GM21825 (cell line): ENCODE measurements around the gene C17orf100.

Source experiments
- ATAC-seq: cut with Tn5 transposase; IDR thresholded peaks from one replicate; pipeline ENCODE4 v1.9.1; 2021; ENCODE audit warnings: mild to moderate bottlenecking, moderate library complexity; ENCODE audit not compliant: unreplicated experiment

The C17orf100 gene

GRCh38 chr17:6651354-6651918 is at the start of gene C17orf100, which contains the start of gene MED31:
Gene C17orf100, plus strand, starts transcription at chr17:6651762. Its CDS starts 152 bp downstream, at chr17:6651914.
Gene MED31, minus strand, starts transcription at chr17:6651605. Its CDS starts 77 bp downstream, at chr17:6651528.
- peak; percentile 89 for ATAC-seq

GRCh38 chr17:6602141-6602540 is 49.4 kb upstream of the C17orf100 start:
- ATAC-seq = no peak

GRCh38 chr17:6603744-6604325 is 47.7 kb upstream of the C17orf100 start:
- ATAC-seq = no peak

- no peak for ATAC-seq
Measured at GRCh38 chr17:6605142-6605541, 46.4 kb upstream of the C17orf100 start.

GRCh38 chr17:6608321-6608720 is 43.2 kb upstream of the C17orf100 start:
- ATAC-seq = no peak

- ATAC-seq = no peak
Measured at GRCh38 chr17:6610011-6610410, 41.6 kb upstream of the C17orf100 start.

GRCh38 chr17:6611231-6611630 is 40.3 kb upstream of the C17orf100 start:
- no peak for ATAC-seq

GRCh38 chr17:6623941-6624340 is 27.6 kb upstream of the C17orf100 start:
- ATAC-seq = no peak

- no peak for ATAC-seq
Measured at GRCh38 chr17:6626616-6627015, 24.9 kb upstream of the C17orf100 start.

- ATAC-seq = no peak
Measured at GRCh38 chr17:6627019-6627418, 24.5 kb upstream of the C17orf100 start.

- ATAC-seq = no peak
Measured at GRCh38 chr17:6630390-6630789, 21.2 kb upstream of the C17orf100 start.

- no peak for ATAC-seq
Measured at GRCh38 chr17:6632530-6632929, 19.0 kb upstream of the C17orf100 start.

GRCh38 chr17:6633263-6633662 is 18.3 kb upstream of the C17orf100 start:
- ATAC-seq = no peak

GRCh38 chr17:6636105-6636504 is 15.5 kb upstream of the C17orf100 start:
- no peak for ATAC-seq

GRCh38 chr17:6636616-6637457 is 14.7 kb upstream of the C17orf100 start:
- no peak for ATAC-seq

GRCh38 chr17:6637458-6637840 is 14.1 kb upstream of the C17orf100 start:
- no peak for ATAC-seq

- no peak for ATAC-seq
Measured at GRCh38 chr17:6638046-6638908, 13.3 kb upstream of the C17orf100 start.

- ATAC-seq = no peak
Measured at GRCh38 chr17:6639014-6639585, 12.5 kb upstream of the C17orf100 start.

- no peak for ATAC-seq
Measured at GRCh38 chr17:6639586-6640535, 11.7 kb upstream of the C17orf100 start.
